ENCODE results near the gene ANKEF1. TPM values are rescaled to one million over a fixed set of nuclear protein-coding genes. Genes with fewer than 3 reads are reported as not detected.

ANKEF1 gene
- total RNA-seq, 4 donors from 2014 or later = 5.1 to 10.8 (median 8.7) TPM

GRCh38 chr20:10077081-10077471, 42.3 kb downstream of the ANKEF1 start:
- TF ChIP-seq, protein P1, sequence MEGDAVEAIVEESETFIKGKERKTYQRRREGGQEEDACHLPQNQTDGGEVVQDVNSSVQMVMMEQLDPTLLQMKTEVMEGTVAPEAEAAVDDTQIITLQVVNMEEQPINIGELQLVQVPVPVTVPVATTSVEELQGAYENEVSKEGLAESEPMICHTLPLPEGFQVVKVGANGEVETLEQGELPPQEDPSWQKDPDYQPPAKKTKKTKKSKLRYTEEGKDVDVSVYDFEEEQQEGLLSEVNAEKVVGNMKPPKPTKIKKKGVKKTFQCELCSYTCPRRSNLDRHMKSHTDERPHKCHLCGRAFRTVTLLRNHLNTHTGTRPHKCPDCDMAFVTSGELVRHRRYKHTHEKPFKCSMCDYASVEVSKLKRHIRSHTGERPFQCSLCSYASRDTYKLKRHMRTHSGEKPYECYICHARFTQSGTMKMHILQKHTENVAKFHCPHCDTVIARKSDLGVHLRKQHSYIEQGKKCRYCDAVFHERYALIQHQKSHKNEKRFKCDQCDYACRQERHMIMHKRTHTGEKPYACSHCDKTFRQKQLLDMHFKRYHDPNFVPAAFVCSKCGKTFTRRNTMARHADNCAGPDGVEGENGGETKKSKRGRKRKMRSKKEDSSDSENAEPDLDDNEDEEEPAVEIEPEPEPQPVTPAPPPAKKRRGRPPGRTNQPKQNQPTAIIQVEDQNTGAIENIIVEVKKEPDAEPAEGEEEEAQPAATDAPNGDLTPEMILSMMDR (IDR thresholded peaks at IDR 0.05; ENCODE audit: low read depth) = no peak

DNA sequence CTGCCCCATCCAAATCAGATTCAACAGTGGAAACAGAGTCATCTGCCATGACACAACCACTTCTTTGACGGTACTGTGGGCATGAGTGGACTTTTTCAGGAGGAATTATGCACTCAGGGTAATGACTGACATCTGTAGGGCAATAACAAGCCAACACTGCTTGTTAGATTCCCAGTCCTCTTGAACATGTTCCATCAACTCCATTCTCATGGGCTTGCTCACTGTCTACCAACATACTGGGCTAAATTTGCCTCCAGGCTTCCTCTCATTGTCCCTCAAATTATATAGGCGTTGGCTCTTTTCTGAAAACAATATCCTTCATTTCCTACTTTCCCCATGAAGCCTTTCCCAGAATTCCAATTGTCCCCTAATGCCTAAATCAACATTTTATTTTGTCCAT, 43.1 kb downstream of the ANKEF1 start:
- TF ChIP-seq, protein P1 (IDR thresholded peaks at IDR 0.05; ENCODE audit: low read depth) = no peak

GRCh38 chr20:10078403-10078802, 43.6 kb downstream of the ANKEF1 start:
- TF ChIP-seq, protein P1 (IDR thresholded peaks at IDR 0.05; ENCODE audit: low read depth) = no peak

DNA sequence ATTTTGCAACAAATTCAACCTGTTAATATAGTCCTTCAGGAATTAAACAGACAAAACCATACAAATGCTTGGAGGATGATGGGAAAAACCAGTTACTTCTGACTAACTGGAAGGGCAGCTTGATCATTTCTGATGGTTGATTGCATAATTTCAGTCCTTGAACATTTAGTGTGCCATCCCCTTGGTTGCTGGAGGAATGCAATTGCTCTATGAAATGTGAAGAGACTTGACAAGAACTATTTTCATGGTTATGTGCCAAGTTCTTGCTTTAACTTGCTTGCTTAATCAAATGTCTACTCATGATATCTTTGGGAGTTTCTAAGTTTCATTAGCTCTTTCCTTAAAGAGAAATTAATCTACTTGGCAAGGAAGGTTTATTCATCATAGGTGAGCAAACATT, 45.2 kb downstream of the ANKEF1 start:
- TF ChIP-seq, protein P1 (IDR thresholded peaks at IDR 0.05; ENCODE audit: low read depth) = no peak

DNA sequence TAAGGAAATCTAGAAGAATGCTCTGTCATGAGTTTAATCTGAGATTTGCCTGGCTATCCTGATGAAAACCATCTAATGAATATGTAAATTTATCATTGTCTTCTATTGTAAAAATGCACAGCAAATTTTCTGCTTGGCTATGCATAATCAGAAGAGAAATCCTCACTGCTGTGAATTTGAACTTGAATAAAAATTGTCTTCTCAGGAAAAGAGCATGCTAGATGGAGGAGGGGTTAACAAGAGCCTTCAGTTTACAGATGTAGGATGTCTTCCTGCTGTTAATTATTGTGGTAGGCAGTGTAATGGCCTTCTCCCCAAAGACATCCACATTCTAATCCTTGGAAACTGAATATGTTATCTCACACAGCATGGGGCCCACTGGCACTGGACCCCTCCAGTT, 45.8 kb downstream of the ANKEF1 start:
- TF ChIP-seq, protein P1 (IDR thresholded peaks at IDR 0.05; ENCODE audit: low read depth) = no peak

DNA sequence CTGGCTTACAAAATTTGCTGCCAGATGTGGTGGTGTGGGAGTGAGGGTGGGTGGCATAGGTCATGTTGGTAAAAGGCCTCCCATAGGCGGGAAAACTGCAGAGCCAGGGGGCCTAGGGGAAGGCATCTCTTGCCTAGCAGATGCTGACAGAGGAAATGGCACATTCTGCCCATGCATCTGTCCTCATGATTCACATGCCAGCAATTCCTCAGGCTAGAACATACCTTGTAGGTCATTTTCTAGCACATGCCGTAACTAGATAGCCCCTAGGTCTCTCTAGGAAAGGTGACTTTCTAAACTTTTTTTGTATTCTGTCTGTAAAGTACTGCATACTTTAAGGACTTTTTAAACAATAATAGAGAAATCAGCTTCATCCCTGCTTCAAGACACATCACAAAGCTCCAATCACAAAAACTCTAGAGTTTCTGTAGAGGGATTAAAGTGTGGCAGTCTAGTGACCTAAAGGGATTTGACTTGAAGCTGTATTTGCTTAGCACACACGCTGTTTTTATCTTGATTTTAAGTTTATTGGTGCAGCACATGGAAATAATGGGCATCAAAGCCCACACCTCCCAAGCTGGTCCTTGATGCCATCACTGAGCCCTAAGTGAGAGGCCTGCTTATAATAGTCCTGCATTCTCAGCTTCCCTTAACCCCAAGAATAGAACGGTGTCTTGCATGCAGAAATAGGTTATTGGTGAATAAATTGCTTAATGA, 55.2 kb downstream of the ANKEF1 start:
- TF ChIP-seq, protein P1 (IDR thresholded peaks at IDR 0.05; ENCODE audit: low read depth) = no peak

GRCh38 chr20:10090588-10091166, 55.9 kb downstream of the ANKEF1 start:
- TF ChIP-seq, protein P1 (IDR thresholded peaks at IDR 0.05; ENCODE audit: low read depth) = no peak

Data from subcutaneous adipose tissue (tissue), 4 donors.